Measurements from ENCODE around the gene KCNE3.

Gene KCNE3

GRCh38 chr11:74471037-74471436 lies 3.7 kb upstream of the KCNE3 start:
- DNase-seq, result no peak

DNA sequence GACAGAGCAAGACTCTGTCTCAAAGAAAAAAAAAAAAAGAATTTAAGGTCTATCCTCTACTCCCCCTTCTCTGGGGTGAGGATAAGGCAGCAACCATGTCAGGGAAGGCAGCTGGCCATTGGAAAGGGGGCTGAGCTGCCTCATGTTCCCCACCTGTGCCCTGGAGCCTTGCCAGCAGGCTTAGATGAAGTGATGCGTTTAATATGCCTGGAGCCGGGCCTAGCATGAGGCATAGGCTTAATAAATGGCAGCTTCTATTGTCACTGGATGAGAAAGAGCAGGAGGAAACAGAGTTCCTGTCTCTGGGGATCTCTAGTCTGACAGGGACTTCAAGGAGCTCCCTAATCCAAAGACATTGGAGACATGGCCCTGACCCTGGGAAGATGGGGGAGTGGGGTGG lies 3.2 kb upstream of the KCNE3 start:
- DNase-seq, result no peak

GRCh38 chr11:74468936-74469335 lies 1.6 kb upstream of the KCNE3 start:
- DNase-seq, result no peak

DNA sequence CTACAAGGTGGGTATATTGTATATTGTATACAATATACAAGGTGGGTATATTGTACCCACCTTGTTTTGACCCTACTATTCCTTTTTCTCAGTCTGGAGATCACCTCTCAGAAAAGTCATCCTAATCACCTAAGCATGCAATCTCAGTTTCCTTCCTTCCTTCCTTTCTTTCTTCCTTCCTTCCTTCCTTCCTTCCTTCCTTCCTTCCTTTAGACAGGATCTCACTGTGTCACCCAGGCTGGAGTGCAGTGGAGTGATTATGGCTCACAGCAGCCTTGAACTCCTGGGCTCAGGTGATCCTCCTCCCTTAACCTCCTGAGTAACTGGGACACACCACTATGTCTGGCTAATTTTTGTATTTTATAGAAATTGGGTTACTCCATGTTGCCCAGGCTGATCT lies 1.2 kb upstream of the KCNE3 start:
- no peak for DNase-seq

DNA sequence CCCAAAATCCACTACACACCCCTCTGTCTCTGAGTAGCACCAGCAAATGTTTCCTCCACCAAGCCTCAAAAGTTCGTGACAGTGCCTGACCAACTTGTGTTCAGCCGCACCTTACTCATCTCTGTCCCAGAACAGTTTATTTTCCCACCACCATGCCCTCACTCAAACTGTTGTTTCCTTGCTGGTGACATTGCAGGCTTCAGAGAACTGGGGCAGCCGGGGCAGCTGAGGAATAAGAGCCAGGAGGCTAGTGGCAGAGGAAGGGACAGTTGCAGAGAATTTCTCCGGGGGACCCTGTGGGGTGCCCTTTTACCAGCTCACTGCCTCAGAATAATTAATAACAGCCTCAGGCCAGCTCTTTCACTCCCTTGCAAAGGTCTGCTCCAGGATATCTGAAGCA lies 709 bp upstream of the KCNE3 start:
- no peak for DNase-seq

DNA sequence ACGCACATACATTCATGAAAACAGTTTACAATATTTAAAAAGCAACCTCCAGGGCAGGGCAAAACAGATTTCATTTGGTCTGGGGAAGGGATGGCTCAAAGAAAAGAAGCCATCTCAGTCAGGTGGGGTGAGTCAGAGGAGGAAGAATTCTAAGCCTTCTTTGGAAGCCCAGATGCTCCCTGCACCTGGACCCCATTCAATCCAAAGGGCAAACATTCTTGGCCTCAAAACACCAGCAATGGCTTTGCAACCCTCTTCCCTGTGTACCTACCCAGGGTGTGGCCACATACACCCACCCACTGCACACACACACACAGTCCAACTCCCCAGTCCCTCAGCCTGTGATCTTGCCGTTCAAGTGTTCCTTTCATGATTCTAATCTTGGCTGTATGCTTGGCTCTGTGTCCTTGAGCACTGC lies 2.0 kb downstream of the KCNE3 start:
- DNase-seq, result no peak

- no peak for DNase-seq
Measured at GRCh38 chr11:74464746-74465145, 2.6 kb downstream of the KCNE3 start.

DNA sequence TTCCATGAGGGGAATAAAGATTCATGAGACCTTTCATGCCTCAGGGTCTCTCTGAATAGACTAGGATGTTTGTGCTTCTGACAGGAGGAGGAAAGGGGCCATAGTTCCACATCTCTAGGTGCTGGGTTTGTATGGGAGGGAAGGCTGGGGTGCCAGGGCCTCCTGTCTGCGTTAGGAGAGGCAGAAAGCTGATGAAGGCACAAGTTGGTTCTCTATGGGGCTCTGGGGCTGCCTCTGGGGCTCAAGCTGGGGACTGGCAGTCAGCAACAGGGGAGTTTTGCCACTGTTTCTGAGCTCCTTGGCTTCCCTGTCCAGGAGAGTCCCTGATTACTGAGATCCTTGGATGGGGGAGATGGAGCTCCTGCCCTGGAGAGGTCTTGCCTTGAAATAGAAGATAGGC lies 4.1 kb downstream of the KCNE3 start:
- no peak for DNase-seq

GRCh38 chr11:74462631-74463030 lies 4.7 kb downstream of the KCNE3 start:
- DNase-seq, result no peak

GRCh38 chr11:74462009-74462408 lies 5.3 kb downstream of the KCNE3 start:
- DNase-seq, result no peak

DNA sequence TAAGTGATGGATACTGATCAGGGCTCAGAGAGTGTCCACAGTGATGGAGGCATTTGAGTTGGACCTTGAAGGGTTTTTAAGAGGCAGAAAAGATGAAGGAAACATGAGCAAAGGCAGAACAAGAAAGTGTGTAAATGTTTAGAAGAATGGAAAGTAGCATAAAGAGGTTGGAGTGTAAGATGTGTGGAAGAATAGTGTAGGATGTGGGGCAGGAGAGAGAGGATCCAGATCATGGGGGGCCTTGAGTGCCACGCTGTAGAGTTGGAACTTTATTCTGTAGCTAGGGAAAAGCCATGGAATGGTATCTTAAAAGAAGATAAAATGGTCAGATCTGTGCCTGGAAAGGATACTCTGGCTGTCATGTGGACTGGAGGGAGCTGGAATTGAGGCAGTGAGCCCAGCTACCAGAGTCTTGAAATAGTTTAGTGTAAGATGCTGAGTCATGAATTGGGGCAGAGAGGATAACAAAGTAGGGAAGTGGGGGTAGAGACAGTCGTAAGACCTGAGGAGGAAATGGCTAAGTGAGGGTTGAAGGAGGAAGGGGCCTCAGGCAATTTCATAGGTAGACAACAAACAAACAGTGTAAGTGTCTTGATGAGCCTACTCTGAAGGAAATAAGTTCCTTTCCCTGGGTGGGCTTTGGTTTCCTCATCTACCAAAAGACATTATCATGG lies 6.7 kb downstream of the KCNE3 start:
- no peak for DNase-seq

GRCh38 chr11:74460065-74460464 lies 7.3 kb downstream of the KCNE3 start:
- DNase-seq, result no peak

DNA sequence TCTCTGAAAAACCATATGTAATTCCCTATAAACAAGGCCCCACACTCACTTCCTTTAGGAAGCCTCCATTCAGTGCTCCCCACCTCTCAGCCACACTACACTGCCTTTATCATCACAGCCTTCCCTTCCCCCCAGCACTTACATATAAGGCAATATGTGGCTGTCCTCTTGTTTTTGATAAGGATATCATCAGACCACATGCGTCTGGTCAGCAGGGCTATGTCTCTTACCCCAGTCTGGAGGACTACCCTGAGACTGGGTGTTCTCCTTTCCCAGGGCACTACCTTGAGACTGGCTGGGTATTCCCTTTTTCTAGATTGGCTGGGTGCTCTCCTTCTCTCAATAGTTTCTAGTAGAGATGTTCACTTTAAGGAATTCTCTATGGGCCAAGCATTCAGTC lies 7.8 kb downstream of the KCNE3 start:
- DNase-seq, result no peak

GRCh38 chr11:74457356-74457755 lies 10.0 kb downstream of the KCNE3 start:
- no peak for DNase-seq

GRCh38 chr11:74453373-74453975 lies 13.9 kb downstream of the KCNE3 start:
- DNase-seq, result peak; percentile 58

DNA sequence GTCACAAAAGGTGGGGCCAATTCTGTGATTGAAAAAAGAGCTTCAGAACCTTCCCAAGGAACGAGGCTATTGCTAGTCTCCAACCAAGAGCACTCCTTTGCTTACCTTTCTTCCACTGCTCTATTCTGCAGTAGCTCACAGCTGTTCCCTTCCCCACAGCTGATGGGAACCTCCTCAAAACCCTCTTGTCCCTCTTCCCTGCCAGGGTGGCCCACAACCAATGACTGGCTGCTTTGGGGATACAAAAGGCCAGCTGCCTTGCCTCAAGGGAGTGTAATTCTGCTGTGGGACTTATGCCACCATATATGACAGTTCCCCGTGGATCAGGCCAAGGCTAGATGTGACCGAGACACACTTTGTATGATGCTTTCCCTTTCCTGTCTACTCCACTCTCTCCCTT lies 15.0 kb downstream of the KCNE3 start:
- no peak for DNase-seq

- no peak for DNase-seq
Measured at GRCh38 chr11:74450318-74450717, 17.0 kb downstream of the KCNE3 start.

DNA sequence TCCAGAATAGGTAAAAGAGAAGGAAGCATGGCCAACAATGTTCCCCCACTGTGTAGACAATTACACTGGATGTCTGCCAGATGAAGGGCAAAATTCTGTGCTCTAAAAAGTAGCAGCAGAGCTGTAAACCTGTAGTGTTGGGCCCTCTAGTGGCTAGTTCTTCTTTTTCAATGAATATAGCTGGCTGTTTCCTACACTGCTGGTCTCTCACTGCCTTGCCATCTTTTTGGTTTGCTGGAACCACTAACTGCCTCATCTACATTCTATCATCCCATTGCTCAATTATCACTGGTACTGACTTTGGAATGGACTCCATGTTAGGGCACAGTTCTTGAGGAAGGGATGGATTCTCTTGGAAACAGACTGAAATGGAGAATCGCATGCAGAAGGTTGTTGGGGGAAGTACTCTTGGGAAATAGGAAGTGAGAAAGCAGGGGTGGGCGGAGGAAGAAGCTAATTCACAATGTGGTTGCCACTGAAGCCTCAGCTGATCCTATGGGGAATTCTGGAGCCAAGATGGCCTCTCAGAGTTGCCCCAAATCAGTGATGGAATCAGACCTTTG lies 17.9 kb downstream of the KCNE3 start:
- no peak for DNase-seq

DNA sequence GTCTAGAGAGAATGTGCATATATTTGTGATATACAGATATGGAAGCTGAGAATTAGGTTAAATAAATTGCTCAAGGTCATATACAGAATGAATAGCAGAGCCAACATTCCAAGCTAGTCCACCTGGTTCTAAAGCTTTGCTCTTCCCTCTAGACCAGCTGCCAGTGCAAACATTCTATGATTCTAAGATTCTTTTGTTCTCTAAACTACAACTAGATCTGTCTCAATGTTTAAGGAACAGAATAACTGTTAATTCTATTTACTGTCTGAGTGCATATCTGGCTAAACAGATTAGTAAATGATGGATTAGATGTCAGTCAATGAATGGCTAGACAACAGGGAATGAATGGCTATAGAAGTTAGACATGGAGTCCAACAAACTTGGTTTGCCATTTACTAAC lies 19.6 kb downstream of the KCNE3 start:
- no peak for DNase-seq

DNA sequence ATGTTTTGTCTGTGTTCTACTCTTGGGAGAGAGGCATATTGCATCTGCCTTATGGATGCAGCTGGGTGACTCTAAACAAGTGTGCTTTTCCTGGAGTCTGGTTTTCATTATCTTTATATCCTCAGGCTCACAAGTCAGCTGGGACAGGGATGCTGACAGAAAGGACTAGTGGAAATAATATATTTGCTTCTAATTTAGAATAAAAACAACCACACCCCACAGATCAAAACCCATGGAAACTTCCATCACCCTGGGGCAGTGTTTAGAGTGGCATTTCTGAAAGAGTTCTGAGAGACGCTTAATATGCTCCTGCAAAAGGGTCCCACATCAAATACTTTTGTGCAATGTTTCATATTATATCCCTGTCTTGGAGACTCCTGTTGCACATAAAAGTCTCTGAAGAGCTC lies 20.8 kb downstream of the KCNE3 start:
- no peak for DNase-seq

DNA sequence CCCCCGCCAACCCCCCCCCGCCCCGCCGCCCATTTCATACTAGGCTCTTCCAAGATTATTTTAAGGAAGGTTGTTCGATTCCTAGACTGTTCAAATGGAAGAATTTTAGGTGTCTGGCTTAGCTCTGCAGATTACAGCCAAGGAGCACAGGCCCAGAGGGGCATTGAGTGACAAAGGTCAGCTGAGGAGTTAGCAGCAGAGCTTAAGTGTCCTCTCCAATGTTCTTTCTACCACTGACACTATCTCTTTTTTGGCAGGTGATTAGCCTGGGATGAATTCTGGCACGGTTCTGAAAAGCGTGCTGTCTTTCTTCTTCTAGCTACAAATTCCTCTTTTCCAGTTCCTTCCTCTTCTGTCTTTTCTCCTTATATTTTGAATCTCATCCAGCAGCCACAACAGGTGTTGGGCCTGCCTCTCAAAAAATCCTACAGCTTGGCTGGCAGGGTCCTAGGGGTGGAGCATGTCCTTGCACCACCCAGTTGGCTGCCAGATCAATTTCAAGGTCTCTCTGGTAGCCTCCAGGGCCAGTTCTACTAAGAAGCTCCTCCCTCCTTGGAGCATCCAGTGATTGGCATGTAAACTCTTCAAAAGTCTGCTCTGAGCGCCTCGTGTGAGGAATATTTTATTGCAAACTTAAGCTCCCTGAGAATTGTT lies 23.0 kb downstream of the KCNE3 start:
- no peak for DNase-seq

- DNase-seq, result no peak
Measured at GRCh38 chr11:74443071-74443864, 24.1 kb downstream of the KCNE3 start.

GRCh38 chr11:74442636-74443035 lies 24.7 kb downstream of the KCNE3 start:
- DNase-seq, result no peak
